AG09319 (cell line): ENCODE results near the gene HPS1.

Experiments
- DNase-seq: peaks from one replicate; pipeline ENCODE4 v3.0.0-alpha.2; 2010; ENCODE audit warnings: low read depth; ENCODE audit errors: extremely low read depth
- TF ChIP-seq, protein P1 (sequence below): IDR thresholded peaks from 2 replicates; pipeline ENCODE4 v1.5.1; 2011; ENCODE audit warnings: low read depth, mild to moderate bottlenecking, inconsistent platforms, low read length, moderate library complexity

Gene HPS1

DNA sequence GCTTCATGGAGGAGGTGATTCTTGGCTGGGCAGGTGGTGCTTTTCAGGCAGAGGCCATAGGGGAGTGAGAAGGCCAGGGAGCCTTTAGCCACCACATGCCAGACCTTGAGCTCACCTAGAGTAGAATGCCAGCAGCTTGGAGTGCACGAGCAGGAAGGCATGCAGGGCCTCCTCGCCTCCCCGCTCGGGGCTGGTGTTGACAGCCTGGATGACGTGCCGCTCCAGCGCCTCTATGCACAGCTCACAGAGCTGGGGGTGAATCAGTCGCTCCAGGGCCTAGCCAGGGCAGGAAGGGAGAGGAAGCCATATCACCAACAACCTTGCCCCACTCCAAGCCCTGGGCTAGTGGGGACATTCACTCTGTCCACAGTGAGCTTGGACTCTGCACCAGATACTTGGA, 15.7 kb downstream of the HPS1 start:
- TF ChIP-seq, protein P1, sequence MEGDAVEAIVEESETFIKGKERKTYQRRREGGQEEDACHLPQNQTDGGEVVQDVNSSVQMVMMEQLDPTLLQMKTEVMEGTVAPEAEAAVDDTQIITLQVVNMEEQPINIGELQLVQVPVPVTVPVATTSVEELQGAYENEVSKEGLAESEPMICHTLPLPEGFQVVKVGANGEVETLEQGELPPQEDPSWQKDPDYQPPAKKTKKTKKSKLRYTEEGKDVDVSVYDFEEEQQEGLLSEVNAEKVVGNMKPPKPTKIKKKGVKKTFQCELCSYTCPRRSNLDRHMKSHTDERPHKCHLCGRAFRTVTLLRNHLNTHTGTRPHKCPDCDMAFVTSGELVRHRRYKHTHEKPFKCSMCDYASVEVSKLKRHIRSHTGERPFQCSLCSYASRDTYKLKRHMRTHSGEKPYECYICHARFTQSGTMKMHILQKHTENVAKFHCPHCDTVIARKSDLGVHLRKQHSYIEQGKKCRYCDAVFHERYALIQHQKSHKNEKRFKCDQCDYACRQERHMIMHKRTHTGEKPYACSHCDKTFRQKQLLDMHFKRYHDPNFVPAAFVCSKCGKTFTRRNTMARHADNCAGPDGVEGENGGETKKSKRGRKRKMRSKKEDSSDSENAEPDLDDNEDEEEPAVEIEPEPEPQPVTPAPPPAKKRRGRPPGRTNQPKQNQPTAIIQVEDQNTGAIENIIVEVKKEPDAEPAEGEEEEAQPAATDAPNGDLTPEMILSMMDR, result no peak
- DNase-seq, result no peak

DNA sequence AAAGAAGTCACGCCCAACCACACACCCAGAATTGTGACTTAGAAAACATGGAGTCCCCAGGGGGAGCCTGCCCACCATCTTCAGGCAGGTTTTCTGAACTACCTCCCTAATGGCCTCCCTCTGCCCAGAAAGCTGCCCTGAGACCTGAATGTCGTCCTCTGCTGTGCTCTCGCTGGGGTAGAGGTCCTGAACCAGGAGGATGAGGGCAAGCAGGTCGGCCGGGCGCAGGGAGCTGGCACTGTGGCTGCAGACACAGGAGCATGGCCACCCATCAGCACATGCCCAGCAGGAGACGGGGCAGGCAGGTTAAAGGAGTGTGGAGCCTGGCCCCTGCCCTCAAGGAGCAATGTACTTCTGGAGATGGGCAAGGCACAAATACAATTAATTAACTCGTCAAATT, 16.3 kb downstream of the HPS1 start:
- TF ChIP-seq, protein P1, result no peak
- DNase-seq, result no peak

DNA sequence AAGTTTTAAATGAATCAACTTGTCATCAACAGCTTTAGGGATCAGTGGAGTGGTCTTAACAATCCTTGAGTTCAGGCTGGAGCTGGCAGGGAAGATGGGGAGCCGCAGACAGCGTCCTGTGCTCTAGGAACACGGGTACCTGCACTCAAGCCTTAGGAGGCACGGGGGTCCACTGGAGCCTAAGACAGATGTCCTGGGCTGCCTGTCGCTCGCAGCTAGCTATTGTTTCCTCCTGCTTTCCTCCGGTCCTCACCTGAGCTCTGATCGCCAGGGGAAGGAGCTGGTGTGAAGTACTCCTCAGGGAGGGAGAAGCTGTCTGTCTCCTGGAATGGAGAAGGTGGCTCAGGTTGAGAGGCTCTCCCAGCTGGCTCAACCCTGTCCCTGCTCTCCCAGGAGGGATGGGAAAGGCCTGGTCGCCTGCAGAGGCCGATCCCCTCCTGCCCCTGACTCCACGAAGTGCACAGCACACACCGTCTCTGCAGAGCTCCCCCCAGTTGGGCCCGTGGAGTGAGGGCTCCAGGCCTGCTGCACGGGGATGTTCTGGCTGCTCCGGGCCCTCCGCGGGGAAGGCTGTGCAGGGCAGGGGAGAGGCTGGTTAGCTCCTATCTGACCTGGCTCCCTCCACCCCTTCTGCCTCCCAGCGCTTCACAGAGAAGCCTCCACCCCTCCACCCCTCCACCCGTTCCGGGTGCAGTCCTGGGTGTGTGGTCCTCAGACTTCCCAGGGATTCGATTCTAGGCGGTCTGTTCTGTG, 17.2 kb downstream of the HPS1 start:
- DNase-seq, result no peak
- TF ChIP-seq, protein P1, result no peak

DNA sequence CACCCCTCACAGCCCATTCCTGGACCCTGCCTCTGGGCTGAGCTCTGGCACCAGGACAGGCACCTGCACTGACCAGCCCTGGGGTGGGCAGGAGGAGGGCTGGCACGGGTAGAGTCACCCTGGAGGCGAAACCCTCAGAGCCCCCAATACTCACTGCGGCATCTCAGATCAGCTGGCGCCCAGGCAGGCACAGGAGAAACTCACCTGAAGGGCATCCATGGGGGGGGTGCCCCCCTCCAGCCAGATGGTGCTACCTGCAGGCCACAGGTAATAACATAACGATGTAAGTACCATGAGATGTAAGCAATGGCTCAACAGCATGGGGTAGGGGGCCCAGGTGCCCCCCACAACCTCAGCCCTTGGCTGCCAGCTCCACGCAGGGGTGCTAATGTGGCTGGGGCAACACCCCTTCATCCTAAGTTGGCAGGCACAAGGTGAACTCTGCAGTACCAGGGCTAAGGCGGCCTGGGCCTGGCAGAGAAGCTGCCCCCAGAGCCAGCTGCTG, 19.7 kb downstream of the HPS1 start:
- TF ChIP-seq, protein P1, result no peak
- DNase-seq, result no peak

DNA sequence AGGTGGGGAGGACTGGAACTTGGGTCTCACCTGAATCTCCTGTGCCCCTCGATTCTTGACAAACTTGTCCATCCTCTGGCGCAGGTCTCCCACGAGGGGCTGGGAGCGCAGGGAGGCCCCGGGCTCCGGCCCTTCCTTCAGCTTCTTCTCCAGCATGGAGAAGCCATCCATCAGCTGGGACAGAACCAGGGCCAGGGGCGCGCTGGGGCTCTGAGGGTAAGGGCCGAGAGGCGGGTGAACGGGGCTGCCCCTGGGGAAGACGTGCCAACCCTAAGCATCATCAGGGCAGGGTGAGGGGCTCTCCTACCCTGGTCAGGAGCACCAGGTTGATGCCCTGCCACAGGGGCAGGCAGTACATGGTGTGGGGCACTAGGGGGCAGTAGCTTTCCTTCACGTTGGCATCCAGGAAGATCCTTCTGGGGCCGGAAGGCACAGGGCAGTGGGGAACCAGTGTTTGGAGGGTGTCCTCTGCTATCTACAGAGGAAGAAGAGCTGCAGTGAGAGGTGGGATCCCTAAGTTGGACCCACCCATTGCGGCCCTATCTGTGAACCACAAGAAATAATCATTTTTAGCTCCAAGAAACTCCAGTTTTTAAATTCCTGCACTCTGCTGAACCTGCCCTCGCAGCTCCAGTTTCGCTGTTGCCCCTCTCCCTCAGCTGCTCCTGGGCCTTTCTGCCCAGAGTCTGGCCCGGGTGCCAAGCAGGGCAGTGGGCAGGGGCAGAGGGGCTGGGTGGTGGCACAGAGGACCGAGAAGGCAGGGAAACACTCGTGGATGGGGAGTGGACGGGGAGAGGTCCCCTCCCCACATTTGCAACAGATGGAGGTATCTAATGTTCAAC, 21.0 kb downstream of the HPS1 start:
- no peak for DNase-seq
- TF ChIP-seq, protein P1, result peak; percentile 62

DNA sequence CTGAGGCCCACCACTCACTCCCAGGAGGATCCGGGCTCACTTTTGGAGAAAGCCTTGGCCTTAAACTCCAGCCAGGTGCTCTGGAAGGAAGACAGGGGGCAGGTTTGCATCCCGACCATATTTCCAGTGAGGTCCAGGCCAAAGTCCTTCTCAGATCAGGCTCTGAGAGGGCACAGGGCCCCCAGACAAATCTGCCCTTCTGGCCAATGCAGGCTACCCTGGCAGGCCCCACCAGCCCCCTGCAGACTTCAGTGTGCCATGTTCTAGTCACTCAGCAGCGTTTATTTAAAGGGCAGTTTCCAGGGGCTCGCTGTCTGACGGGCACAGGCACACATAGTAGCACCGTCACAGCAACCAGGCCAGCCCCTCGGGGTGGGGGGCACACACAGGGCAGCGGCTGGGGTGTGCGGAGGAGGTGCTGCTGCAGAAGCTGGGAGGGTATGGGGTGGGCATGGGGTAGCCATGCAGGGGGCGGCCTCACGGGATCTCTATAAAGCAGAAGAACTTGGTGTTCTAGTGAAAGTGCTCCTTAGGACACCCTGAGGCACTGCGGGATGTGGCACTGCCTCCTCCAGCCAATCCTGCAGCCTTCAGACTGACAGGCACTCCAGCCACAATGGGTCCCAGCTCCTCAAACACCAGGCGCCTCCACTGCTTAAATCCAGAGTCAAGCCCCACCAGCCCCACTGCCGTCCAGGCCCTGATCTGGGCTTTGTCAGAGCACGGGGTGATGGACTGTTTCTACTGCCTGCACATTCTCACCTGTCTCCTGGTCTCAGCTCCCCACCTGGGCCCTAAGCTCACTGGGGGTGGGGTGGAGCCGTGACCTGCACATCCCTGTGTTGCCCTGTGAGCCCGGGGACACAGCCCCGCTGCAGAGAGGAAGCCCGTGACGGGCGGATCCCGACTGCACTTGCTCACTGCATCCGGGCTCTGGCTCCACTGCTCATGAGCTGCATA, 22.2 kb downstream of the HPS1 start:
- TF ChIP-seq, protein P1, result no peak
- no peak for DNase-seq
